Brain pericyte (primary cell): ENCODE data around the gene ZNF12.
"Not testable (repeated sequence)": the region's sequence is repeated elsewhere in the genome, so short reads cannot be mapped to it uniquely, and the experiment has no call there.

ENCODE experiments used
- DNase-seq: peaks from one replicate; pipeline ENCODE4 v3.0.0-alpha.2; 2012; ENCODE audit warnings: low read depth, low spot score

ZNF12 gene

GRCh38 chr7:6706666-6707407 is at the start of gene ZNF12:
TSS of gene ZNF12 (minus strand) at chr7:6706947. CDS start at chr7:6705173, 1,774 bp downstream.
- peak; percentile 83 for DNase-seq

DNA sequence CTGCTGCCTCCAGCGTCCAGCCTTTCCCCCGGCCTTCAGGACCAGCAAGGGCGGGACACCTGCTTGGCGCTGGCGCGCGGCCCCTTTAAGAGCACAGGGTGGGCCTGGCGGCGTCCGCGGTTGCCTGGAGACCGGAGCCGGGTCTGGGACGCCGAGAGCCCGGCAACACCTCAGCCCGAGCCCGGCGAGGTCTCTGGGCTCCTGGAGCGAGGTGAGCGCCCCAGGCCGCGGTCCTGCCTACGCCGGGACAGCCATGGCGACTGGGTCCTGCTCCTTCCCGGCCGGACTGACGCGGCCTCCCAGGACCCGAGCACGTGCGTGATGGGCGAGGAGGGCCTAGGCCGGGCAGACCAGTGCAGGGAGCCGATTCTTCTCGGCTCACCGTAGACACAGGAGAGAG is 47.2 kb upstream of the ZNF12 start, which contains the start of gene RSPH10B2:
TSS of gene RSPH10B2 (plus strand) at position 140 of the 400 bp plus-strand sequence. CDS start 3,575 bp downstream, outside the sequence.
- DNase-seq: not testable (repeated sequence)

GRCh38 chr7:6750173-6750572 is 43.4 kb upstream of the ZNF12 start:
- DNase-seq: not testable (repeated sequence)

GRCh38 chr7:6749335-6749734 is 42.6 kb upstream of the ZNF12 start:
- DNase-seq: not testable (repeated sequence)

DNA sequence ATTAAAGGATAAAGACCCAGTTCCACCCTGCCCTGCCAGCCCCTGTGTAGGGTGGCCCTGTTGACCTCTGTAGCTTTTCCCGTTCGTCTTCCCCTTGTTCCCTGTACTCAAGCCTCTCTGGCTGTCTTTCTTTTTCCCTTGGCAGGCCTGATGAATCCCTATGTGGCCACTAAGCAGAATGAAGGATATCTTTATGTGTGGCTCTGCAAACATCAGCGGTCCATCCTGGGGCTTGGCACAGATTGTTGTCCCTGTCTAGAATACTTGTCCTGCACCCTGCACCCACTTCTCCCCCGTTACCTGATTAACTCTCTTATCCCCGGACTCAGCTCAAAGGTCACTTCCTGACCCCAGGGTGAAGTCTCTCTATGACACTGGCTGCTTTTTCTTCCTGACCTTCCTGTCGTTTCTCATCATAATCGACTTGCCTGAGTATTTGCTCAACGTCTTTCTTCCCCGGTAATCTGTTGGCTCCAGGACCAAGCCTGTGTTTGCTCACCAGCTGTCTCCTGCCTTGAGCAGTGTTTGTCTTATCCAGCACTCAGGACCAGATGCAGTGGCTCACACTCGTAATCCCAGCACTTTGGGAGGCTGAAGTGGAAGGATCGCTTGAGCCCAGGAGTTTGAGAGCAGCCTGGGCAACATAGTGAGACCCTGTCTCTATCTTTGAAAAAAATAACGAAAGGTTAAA is 37.8 kb upstream of the ZNF12 start:
- DNase-seq: not testable (repeated sequence)

- DNase-seq: not testable (repeated sequence)
Observed at GRCh38 chr7:6738415-6738814, 31.7 kb upstream of the ZNF12 start.

DNA sequence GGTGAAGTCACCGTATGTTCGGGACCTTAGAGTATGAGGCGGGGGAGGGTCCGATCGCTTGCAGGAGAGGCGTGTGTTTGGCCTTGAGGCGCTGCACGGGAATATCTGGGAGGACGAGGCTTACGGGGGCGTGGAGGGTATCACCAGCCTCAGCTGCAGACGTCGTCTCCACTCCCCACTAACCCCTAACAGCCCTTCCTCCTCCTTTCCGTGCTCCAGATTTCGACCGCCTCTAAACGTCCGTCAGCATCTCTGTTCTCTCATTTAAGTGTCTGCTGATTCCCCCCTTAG is 23.5 kb upstream of the ZNF12 start:
- peak; percentile 13 for DNase-seq

- peak; percentile 79 for DNase-seq
Observed at GRCh38 chr7:6729492-6730342, 23.0 kb upstream of the ZNF12 start.

- DNase-seq: not testable (repeated sequence)
Observed at GRCh38 chr7:6728893-6729491, 22.2 kb upstream of the ZNF12 start.

DNA sequence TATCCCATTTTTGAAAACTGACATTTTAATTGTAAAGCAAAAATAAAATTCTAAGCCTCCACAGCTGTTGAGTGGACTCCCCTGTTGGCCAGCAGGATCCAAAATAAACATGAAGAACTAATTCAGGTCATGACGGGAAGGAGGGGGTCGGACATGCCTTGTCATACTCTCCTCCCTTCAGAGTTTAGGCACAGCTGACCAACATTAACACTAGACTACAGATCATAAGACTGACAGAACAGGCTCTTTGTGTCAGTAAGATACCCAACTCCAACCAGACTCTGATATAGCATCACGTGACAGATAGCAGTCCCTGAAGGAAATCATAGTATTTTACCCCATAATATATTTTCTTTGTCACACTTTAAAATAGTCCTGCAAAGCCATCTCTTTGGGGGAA is 20.9 kb upstream of the ZNF12 start:
- no peak for DNase-seq

GRCh38 chr7:6726341-6726740 is 19.6 kb upstream of the ZNF12 start:
- not testable (repeated sequence) for DNase-seq

- no peak for DNase-seq
Observed at GRCh38 chr7:6725003-6725402, 18.3 kb upstream of the ZNF12 start.

DNA sequence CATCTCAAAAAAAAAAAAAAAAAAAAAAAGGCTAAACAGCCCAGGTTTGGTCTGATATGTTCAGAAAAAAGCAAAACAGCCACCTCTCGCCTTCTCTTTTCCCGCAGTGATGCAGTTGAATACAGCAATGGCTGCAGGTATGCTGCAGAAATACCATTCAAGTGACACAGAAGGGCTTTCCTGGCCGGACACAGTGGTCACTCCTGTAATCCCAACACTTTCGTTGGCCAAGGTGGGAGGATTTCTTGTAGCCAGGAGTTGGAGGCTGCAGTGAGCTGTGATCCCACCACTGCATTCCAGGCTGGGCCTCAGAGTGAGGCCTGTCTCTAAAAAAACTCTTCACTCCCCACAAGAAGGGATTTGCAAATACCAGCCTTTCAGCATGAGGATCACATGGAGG is 17.6 kb upstream of the ZNF12 start:
- not testable (repeated sequence) for DNase-seq

DNA sequence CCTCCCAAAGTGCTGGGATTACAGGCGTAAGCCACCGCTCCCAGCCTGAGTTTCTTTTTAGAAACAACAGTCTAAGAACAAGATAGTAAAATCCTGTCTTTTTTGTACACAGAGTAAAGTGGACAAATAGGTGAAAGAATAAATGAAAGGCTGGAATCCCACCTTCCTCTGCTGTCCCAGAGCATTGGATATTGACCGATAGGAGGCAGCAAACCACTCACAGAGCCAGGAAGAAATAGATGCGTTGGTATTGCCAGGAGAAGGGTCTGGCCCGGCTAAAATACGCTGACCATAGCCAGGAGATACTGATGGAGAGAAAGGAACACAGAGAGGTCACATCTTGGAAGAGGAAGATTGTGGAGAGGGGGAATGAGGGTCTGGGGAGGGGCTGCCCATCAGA is 11.4 kb upstream of the ZNF12 start:
- no peak for DNase-seq

DNA sequence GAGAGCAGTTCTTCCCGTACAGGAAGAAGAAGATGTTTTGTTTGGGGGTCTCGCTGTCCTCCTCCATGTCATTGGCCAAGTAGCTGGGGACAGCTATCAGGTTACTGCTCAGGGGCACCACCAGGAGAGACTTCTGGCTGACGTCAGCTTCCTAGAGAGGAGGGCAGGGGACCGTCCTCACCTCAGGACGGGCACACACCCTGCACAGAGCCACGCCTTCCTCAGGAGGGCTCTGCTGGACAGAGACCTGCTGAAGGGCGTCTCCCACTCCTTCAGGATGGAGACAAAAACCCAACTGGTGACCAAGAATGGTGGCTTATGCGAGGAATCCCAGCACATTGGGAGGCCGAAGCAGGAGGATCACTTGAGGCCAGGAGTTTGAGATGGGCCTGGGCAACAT is 9.2 kb upstream of the ZNF12 start:
- not testable (repeated sequence) for DNase-seq

DNA sequence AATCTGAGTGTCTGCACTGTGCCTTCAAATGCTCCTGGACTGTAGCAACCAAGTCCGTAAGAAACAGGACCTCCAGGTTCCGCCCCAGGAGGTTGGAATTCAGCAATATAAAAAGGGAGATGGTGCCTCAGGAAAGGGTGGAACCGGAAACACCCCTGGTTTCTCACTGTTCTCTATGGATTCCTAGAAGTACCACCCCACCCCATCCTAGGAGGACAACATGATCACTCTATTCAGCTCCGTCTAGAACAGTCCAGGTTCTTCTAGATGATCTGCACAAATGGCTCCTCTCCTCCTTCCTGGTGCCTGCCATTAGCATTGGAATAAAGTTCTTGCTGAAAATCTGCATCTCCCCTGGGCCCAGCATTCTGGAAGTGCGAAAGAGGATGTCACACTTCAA is 7.6 kb upstream of the ZNF12 start:
- DNase-seq: no peak

- DNase-seq: no peak
Observed at GRCh38 chr7:6709808-6710207, 3.1 kb upstream of the ZNF12 start.

DNA sequence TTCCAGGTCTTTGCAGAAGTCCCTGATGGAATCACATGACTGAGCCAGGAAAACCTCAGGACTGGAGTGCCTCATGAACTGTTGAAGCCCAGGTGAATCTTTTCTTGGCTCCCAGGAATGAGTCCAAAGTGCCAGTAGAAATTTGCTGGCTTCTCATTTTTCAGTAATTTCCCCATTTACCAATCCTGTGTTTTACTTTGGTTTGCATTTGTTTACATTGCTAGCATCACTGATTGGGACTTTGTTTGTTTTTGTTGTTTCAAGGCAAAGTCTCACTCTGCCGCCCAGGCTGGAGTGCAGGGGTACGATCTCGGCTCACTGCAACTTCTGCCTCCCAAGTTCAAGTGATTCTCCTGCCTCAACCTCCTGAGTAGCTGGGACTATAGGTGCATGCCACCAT is 1.6 kb upstream of the ZNF12 start:
- no peak for DNase-seq

- no peak for DNase-seq
Observed at GRCh38 chr7:6705959-6706665, 635 bp downstream of the ZNF12 start.

- DNase-seq: no peak
Observed at GRCh38 chr7:6701860-6702259, 4.9 kb downstream of the ZNF12 start.

DNA sequence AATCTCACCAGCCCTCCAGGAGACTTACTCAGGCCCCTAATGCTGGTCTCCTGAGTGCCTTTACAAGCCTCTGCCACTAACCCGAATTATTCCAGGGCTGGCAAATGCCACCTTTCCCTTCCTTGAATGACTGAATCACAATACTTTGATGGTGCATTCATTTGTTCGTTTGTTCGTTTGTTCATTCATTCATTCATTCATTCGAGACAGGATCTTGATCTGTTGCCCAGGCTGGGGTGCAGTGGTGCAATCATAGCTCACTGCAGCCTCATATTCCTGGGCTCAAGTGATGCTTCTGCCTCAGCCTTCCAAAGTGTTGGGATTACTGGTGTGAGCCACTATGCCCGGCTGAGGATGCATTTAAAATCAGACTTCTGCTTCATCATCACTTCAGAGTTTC is 6.0 kb downstream of the ZNF12 start:
- DNase-seq: no peak
